NCI-H1436 treated with DMSO at 0.1 percent for 48 hours (cell line): ENCODE measurements around the gene CAMKMT.

ENCODE experiments used
- DNase-seq: peaks from one replicate; lab custom pipeline; 2025; lab: John Stamatoyannopoulos, UW

CAMKMT gene

DNA sequence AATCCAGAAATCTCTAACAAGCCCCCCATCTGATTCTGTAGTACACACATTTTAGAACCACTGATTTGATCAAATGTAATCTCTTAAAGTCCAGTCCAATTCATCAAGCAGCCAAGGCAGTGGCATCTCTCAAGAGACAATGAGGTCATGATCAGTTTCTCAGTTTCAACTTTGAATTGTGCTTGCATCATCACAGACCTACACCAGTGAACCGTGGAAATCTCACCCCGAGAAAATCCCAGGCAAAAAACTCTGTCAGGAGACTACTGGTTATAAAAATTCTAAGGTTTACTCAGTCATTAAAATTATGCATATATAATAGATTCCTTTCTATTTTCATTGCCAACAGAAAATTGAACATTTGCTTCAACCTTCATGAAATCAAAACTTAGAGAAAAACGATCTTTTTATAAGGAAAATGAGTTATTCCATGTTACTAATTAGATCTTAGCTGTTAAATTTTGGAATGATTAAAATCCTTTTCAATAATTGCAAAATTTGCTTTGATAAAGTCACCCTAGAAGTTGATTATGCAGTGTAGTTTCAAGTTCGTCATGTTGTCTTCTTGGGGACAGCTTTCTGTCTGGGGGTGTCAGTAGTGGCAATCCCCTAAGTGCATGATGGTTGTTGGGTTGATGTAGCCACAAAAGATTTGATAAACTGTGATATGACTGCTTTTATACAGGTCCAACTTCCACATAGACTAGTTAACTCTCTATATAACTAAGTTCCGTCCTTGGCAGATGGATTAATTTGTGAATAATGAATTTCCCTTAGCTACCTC lies 235.0 kb downstream of the CAMKMT start:
- DNase-seq, result no peak

DNA sequence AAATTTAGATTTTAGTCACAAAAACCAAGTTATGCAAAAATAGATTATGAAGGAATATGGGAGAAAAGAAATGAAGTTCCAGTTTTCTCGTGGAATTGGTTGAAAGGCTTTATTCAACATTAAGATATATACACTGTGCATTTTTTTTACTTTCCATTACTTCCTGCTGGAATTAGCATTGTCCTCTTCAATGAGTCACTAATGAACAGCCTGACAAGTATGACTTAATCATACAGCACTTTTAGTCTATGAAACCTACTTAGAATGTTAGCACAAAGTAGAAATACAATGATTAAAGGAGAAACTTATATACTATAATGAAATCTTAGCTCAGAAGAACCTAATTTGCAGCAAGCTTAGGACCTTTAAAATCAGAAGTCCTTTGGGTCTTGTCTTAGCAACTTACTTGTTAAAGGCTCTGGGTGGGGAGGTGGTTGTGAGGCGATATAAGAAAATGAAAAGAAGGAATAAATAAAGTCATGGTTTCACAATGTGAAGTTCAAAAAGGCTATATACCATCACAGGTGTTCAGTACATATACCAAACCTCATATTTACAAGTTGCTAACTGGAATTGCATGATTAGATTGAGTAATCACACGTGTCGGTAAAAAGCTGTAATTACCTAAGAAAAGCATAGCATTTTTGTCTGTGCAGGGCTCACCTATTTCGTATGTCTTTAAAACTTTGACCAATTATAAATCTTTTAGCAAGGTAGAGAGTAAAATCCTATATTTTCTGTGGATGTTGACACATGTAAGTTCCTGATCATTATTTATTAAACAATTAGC lies 236.8 kb downstream of the CAMKMT start:
- no peak for DNase-seq

DNA sequence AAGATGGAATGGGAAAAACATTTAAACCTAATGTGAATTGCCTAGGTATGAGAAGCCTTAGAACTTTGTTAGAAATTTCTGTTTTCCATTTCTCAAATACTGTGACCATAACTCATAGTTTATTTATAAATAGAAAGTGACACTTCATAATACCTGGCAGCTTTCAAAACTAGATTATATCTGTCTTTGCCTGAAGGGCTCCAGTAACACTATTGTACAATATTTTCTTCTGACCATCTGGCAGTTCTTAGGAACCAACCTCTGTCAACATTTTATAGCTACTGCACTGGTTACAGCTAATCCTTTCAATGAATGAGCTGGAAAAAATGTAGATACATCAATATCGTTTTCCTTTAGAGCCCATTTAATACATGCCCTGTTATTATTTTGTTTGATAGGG lies 237.4 kb downstream of the CAMKMT start:
- DNase-seq, result no peak

DNA sequence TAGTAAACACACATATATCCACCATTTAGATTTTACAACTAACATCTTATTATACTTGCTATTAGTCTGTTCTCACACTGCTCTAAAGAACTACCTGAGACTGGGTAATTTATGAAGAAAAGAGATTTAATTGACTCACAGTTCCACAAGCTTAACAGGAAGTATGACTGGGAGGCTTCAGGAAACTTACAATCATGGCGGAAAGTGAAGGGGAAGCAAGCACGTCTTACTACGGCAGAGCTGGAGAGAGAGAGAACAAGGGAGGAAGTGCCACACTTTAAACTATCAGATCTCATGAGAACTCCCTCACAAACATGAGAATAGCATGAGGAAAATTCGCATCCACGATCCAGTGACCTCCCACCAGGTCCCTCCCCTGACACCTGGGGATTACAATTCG lies 240.7 kb downstream of the CAMKMT start:
- DNase-seq, result no peak

GRCh38 chr2:44605511-44605910 lies 243.8 kb downstream of the CAMKMT start:
- DNase-seq, result no peak

- no peak for DNase-seq
These were observed 250.5 kb downstream of the CAMKMT start for GRCh38 chr2:44612276-44612675.

GRCh38 chr2:44614940-44615339 lies 253.2 kb downstream of the CAMKMT start:
- DNase-seq, result no peak

DNA sequence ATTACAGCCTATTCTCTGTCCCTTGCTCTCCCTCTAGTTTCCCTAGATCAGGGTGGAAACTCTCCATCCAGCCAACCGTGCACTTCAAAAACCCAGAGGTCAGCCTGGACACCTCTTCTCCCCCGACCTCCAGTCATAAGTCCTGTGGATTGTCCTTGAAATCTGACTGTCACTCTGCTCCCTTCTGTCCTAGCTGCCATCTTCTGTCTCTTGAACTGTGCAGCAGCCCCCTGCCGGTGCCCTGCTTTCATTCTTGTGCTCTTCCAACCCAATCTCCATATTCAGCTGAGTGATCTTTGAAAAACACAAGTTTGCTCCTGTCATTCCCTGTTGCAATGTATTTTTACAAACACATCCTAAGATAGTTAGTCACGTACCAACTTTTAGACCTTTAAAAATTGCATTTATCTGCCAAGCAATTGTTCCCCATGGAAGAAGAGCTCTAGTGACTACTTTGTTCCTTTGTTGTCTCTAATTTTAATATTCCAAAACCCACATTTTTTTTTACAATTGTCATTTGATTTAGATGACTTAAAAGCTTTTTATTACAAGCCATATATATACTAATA lies 254.3 kb downstream of the CAMKMT start:
- DNase-seq, result no peak

DNA sequence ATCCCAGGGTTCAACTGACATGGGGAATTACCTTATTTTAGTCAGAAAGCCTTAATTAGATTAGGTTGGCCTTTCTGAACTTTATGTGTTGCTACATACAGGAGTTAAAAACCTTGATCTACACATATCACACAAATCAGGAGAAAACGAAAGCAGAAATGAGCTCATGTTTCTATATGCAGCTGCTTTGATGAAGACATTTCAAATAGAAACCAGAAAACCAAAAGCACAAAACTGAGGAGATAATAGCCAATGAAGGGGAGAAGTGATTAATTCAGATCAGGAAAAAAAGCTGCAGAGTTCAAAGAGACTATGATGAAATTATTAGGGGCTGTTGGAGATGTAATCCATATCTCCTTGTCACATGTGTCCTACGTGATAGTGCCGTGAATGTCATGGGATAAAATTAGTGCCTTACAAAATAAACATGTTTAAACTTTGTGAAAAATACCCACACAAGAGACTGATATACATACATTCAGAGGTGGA lies 255.0 kb downstream of the CAMKMT start:
- no peak for DNase-seq

- DNase-seq, result peak; percentile 19
These were observed 256.7 kb downstream of the CAMKMT start for GRCh38 chr2:44618251-44619023.

GRCh38 chr2:44620189-44620990 lies 258.6 kb downstream of the CAMKMT start:
- no peak for DNase-seq

DNA sequence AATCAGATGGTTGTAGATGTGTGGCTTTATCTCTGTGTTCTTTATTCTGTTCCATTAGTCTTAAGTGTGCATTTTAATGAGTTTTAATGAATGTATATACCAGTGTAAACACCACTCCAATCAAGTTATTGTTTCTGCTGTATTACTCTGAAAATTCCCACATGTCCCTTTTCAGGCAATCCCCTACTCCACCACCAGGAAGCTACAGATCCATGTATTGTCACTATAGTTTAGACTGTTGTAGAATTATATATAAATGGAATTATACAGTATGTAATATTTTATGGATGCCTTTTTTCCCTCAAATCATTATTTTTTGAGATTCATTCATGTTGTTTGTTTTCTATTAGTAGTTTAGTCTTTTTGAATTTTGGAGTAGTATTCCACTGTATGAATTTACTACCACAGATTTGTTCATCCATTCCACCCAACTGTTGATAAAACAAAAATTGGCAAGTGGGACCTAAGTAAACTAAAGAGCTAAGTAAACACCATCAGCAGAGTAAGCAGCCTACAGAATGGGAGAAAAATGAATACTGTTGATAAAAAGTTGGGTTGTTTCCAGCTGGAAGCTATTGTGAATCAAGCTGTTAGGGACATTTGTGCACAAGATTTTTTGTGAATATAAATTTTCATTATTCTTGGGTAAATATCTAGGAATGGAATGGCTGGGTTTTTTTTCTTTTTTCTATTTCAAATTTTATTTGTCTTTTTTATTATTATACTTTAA lies 262.0 kb downstream of the CAMKMT start:
- DNase-seq, result peak; percentile 75

- DNase-seq, result no peak
These were observed 266.6 kb downstream of the CAMKMT start for GRCh38 chr2:44628297-44628696.

DNA sequence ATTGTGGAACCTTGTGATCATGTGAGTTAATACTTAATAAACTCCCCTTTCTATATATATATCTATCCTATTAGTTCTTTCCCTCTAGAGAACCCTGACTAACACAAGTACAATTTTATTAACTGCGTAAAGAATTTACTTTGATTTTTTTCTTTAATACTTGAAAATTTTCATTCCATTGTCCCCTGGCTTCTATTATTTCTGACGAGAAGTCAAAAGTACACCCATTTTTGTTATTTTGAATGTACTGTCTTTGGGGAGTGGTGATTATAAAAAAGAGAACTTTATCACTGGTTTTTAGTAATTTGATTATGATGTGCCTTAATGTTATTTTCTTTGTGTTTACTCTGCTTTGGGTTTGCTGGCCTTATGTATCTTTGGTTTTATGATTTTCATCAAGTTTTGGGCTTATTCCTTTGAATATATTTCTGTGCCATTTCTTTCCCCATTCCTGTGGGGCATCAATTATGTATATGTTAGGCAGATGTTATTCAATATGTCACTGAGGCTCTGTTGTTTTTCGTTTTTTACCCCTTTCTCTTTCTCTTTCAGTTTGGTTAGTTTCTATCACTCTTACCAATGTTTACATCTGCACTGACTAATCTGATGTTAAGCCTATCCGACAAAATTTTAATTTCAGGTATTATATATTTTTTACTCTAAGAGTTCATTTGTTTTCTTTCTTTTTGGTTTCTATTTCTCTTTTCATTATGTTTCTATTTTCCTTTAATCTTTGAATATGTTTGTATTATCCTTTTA lies 271.4 kb downstream of the CAMKMT start:
- DNase-seq, result no peak

DNA sequence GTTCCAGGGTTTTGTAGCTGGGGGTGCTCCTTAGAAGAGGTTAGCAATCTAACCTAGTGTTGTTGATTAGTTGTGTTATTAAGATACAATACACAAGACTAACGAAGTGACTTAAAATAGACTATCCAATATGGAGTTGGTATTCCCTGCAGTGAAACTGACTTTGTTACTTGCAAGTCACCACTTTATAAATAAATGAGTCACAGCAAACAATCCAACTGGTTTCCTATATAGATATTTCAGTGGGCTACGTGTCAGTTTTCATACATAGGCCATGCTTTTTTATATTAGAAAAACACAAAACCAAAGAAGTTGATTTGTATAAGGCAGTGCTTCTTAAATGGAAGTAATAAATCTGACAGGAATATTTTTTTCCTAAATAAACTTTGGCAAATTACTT lies 274.0 kb downstream of the CAMKMT start:
- DNase-seq, result no peak

DNA sequence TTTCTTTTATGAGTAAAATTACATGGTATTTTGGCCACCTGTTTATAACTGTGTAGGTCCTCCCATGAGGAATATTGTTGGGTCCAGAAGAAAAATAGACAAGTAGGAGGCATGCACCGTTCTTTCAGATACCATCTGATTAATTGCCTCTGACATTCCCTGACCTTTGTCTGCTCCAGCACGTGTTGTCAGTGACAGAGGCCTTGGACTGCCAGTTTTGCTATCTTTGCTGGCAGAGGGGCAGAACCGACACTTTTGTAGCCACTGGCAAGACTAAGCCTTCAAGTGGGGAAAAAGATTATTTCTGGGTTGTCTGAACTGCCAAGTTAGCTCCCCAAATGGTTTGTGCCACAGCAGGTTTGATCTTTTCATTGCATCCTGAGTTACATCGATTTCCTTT lies 276.9 kb downstream of the CAMKMT start:
- no peak for DNase-seq

DNA sequence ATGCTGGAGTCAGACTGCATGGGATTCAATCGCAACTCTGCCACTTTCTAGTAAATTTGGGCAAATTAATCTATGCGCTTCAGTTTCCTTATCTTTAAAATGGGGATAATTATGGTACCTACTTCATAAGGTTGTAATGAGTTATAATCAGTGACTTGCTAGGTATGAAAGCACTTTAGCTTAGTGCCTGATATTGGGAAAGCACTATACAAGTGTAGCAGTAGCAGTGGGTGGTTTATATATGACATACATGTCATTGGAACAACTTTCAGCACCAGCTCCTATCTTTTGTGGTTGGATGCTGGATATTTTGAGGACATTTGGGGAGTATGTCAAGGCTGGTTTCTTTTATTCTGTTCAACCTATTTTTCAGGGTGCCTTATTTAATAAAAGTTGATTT lies 277.7 kb downstream of the CAMKMT start:
- peak; percentile 36 for DNase-seq

- peak; percentile 30 for DNase-seq
These were observed 280.5 kb downstream of the CAMKMT start for GRCh38 chr2:44642123-44642857.

- no peak for DNase-seq
These were observed 284.2 kb downstream of the CAMKMT start for GRCh38 chr2:44645937-44646336.
